Measurements from ENCODE around the gene RNF14.

RNF14 gene

DNA sequence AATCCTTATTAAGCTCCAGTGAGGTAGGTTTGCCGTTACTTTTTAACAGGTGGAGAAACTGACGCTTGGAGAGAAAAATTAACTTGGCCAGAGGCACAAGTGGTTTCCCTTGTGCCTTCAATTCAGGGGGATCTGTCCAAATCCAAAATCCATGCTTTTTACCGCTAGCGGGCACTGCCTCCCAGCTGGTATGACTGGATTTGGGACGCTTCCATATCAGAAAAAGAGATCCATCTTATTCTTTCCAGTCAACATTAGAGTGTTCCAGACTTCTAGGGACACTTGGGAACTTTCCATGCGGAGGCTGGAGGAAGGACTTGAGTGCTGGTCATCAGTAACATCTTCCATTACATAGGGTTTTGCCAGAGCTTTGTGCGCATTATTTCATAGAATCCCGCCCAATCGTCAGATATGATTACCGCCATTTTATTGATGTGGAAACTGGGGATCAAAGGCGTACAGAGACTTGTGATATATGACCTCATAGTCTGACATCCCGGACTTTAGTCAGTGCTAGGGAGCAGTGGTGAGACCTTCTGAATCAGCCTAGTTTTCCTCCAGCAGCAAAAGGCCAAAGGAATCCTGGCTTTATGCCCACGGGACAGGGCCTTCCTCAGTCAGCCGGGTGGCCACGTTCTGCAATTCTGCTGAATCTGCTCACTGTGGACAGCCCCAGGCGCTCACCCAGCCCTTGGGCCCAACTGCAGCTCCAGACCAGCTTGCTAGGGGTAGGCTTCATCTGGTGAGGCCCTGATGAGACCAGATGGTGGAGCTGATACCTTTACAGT, 45.0 kb downstream of the RNF14 start:
- no peak overlapping the region for H3K4me2 ChIP-seq (ENCODE audit: low read length)
- WGBS (ENCODE audit: extremely low coverage, insufficient coverage, insufficient read length) = no CpG with 5 or more reads among the region's 16 CpGs

GRCh38 chr5:142014911-142015584, 46.1 kb downstream of the RNF14 start:
- Histone ChIP-seq H4K8ac (ENCODE audit: low read depth, low read length) (no peak overlapping the region), H3K36me3 (ENCODE audit: control insufficient read depth in 1 of 2, insufficient read depth in 2 of 2, low read length in 2 of 2) (peaks cover 0 to 3% of the 10 kb centered on the region in 2 experiments), H2AFZ (ENCODE audit: insufficient read depth, low read length, poor library complexity) (no peak overlapping the region), H3K27me3 (ENCODE audit: insufficient read depth, low read length) (no peaks in the 10 kb centered on the region), H2BK5ac (ENCODE audit: low read depth, low read length, poor library complexity) (no peak overlapping the region), H2AK5ac (ENCODE audit: low read length) (no peak overlapping the region), H3K4ac (ENCODE audit: low read depth, low read length) (no peak overlapping the region), H3K9me3 (ENCODE audit: insufficient read depth, low read depth, low read length) (no peaks in the 10 kb centered on the region), H3K18ac (ENCODE audit: low read length) (no peak overlapping the region), H3K27ac (ENCODE audit: low read depth, low read length) (no peak overlapping the region), H2BK12ac (ENCODE audit: low read length) (no peak overlapping the region), H3K9ac (ENCODE audit: low read length) (no peak overlapping the region), H3K79me2 (ENCODE audit: control insufficient read depth, insufficient read depth, low read length, poor library complexity) (peaks cover 3% of the 10 kb centered on the region), H2BK120ac (ENCODE audit: insufficient read depth, low read length, poor library complexity) (no peak overlapping the region), H4K12ac (ENCODE audit: low read depth, low read length) (no peak overlapping the region), H4K91ac (ENCODE audit: low read depth, low read length) (no peak overlapping the region), H3K4me2 (ENCODE audit: low read length) (no peak overlapping the region), H3K4me1 (ENCODE audit: control insufficient read depth in 1 of 2, insufficient read depth in 2 of 2, low read length in 2 of 2) (peaks cover 3 to 8% of the 10 kb centered on the region in 2 experiments), H3K4me3 (ENCODE audit: low read depth, low read length) (no peak overlapping the region), H3K23ac (ENCODE audit: low read length) (no peak overlapping the region), H3K79me1 (ENCODE audit: low read length) (peaks cover 8% of the 10 kb centered on the region), H3K14ac (ENCODE audit: low read length) (no peak overlapping the region)
- peak; percentile 88 to 97 for DNase-seq
- WGBS (ENCODE audit: extremely low coverage, insufficient coverage, insufficient read length) = no CpG with 5 or more reads among the region's 7 CpGs

More for the DNA sequence above, 45.0 kb downstream of the RNF14 start:
- H2AFZ ChIP-seq (ENCODE audit: insufficient read depth, low read length, poor library complexity) = no peak overlapping the region
- no peak overlapping the region for H3K23ac ChIP-seq (ENCODE audit: low read length)
- no peak overlapping the region for H3K27ac ChIP-seq (ENCODE audit: low read depth, low read length)
- H4K8ac ChIP-seq (ENCODE audit: low read depth, low read length) = no peak overlapping the region
- peaks cover 3 to 8% of the 10 kb centered on the region in 2 experiments for H3K4me1 ChIP-seq (ENCODE audit: control insufficient read depth in 1 of 2, insufficient read depth in 2 of 2, low read length in 2 of 2)
- peaks cover 8% of the 10 kb centered on the region for H3K79me1 ChIP-seq (ENCODE audit: low read length)
- no peak overlapping the region for H4K91ac ChIP-seq (ENCODE audit: low read depth, low read length)
- no peaks in the 10 kb centered on the region for H3K27me3 ChIP-seq (ENCODE audit: insufficient read depth, low read length)
- H3K14ac ChIP-seq (ENCODE audit: low read length) = peak overlapping the region; percentile 19
- no peak overlapping the region for H3K4me3 ChIP-seq (ENCODE audit: low read depth, low read length)
- no peak overlapping the region for H2BK5ac ChIP-seq (ENCODE audit: low read depth, low read length, poor library complexity)
- H3K18ac ChIP-seq (ENCODE audit: low read length) = no peak overlapping the region
- no peak overlapping the region for H3K4ac ChIP-seq (ENCODE audit: low read depth, low read length)
- peak; percentile 97 to 98 for DNase-seq
- H3K79me2 ChIP-seq (ENCODE audit: control insufficient read depth, insufficient read depth, low read length, poor library complexity) = peaks cover 3% of the 10 kb centered on the region
- H3K9ac ChIP-seq (ENCODE audit: low read length) = no peak overlapping the region
- no peaks in the 10 kb centered on the region for H3K9me3 ChIP-seq (ENCODE audit: insufficient read depth, low read depth, low read length)
- H4K12ac ChIP-seq (ENCODE audit: low read depth, low read length) = peak overlapping the region; percentile 12
- peaks cover 0 to 3% of the 10 kb centered on the region in 2 experiments for H3K36me3 ChIP-seq (ENCODE audit: control insufficient read depth in 1 of 2, insufficient read depth in 2 of 2, low read length in 2 of 2)
- no peak overlapping the region for H2AK5ac ChIP-seq (ENCODE audit: low read length)
- H2BK120ac ChIP-seq (ENCODE audit: insufficient read depth, low read length, poor library complexity) = no peak overlapping the region
- peak overlapping the region; percentile 43 for H2BK12ac ChIP-seq (ENCODE audit: low read length)

DNA sequence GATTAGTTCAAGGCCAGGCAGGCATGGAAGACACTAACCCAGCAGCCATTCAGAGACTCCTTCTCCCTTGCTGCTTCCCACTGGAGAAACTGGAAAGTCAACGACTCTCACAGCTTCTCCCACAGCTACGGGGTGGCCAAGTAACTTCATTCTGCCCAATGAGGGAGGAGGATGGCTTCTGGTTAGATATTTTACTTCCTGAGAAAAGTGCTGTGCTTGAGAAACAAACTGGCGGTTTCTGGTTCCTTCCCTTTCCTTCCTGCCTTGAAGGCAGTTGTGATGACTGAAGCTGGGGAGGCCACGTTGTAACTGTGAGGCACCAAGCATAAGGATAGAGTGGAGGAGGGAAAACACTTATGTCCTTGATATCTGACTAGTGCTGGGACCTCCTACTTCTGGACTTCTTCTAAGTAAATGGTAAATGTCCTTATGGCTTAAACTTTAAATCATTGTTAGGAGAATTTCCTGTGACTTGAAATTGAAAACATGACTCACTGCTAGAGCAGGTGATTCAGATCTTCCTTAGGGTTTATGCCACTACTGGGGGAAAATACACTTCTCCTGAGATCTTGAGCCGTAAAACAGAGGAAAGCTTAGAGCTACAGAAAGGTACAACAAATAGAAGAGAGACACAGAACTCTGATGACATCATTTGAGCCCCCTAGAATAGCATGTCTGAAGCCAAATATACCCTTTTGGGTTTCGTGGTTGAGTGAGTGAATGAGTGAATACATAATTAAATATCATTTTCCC, 47.1 kb downstream of the RNF14 start:
- peak in 1 of 2 donors; percentile 34 for DNase-seq
- WGBS (ENCODE audit: extremely low coverage, insufficient coverage, insufficient read length) = no CpG with 5 or more reads among the region's 6 CpGs
- Histone ChIP-seq H3K4me2 (ENCODE audit: low read length) (no peak overlapping the region), H2BK12ac (ENCODE audit: low read length) (no peak overlapping the region), H3K79me2 (ENCODE audit: control insufficient read depth, insufficient read depth, low read length, poor library complexity) (peaks cover 3% of the 10 kb centered on the region), H4K91ac (ENCODE audit: low read depth, low read length) (no peak overlapping the region), H3K36me3 (ENCODE audit: control insufficient read depth in 1 of 2, insufficient read depth in 2 of 2, low read length in 2 of 2) (peaks cover 0 to 3% of the 10 kb centered on the region in 2 experiments), H3K23ac (ENCODE audit: low read length) (no peak overlapping the region), H2AK5ac (ENCODE audit: low read length) (no peak overlapping the region), H3K27me3 (ENCODE audit: insufficient read depth, low read length) (no peaks in the 10 kb centered on the region), H2AFZ (ENCODE audit: insufficient read depth, low read length, poor library complexity) (no peak overlapping the region), H3K9ac (ENCODE audit: low read length) (no peak overlapping the region), H2BK120ac (ENCODE audit: insufficient read depth, low read length, poor library complexity) (no peak overlapping the region), H3K27ac (ENCODE audit: low read depth, low read length) (no peak overlapping the region), H3K79me1 (ENCODE audit: low read length) (peaks cover 8% of the 10 kb centered on the region), H3K14ac (ENCODE audit: low read length) (no peak overlapping the region), H3K18ac (ENCODE audit: low read length) (no peak overlapping the region), H3K4me1 (ENCODE audit: control insufficient read depth in 1 of 2, insufficient read depth in 2 of 2, low read length in 2 of 2) (peaks cover 3 to 8% of the 10 kb centered on the region in 2 experiments), H3K9me3 (ENCODE audit: insufficient read depth, low read depth, low read length) (no peaks in the 10 kb centered on the region), H4K8ac (ENCODE audit: low read depth, low read length) (no peak overlapping the region), H2BK5ac (ENCODE audit: low read depth, low read length, poor library complexity) (no peak overlapping the region), H4K12ac (ENCODE audit: low read depth, low read length) (no peak overlapping the region), H3K4me3 (ENCODE audit: low read depth, low read length) (no peak overlapping the region), H3K4ac (ENCODE audit: low read depth, low read length) (no peak overlapping the region)

- no CpG with 5 or more reads among the region's 4 CpGs for WGBS (ENCODE audit: extremely low coverage, insufficient coverage, insufficient read length)
- no peak overlapping the region for H2AK5ac ChIP-seq (ENCODE audit: low read length)
- no peak overlapping the region for H3K14ac ChIP-seq (ENCODE audit: low read length)
- no peak overlapping the region for H3K9ac ChIP-seq (ENCODE audit: low read length)
- no peak overlapping the region for H4K12ac ChIP-seq (ENCODE audit: low read depth, low read length)
- no peak overlapping the region for H3K18ac ChIP-seq (ENCODE audit: low read length)
- H2BK5ac ChIP-seq (ENCODE audit: low read depth, low read length, poor library complexity) = no peak overlapping the region
- H2BK12ac ChIP-seq (ENCODE audit: low read length) = no peak overlapping the region
- no peak overlapping the region for H2BK120ac ChIP-seq (ENCODE audit: insufficient read depth, low read length, poor library complexity)
- peaks cover 8% of the 10 kb centered on the region for H3K79me1 ChIP-seq (ENCODE audit: low read length)
- H3K4me1 ChIP-seq (ENCODE audit: control insufficient read depth in 1 of 2, insufficient read depth in 2 of 2, low read length in 2 of 2) = peaks cover 3 to 8% of the 10 kb centered on the region in 2 experiments
- H3K23ac ChIP-seq (ENCODE audit: low read length) = no peak overlapping the region
- H4K8ac ChIP-seq (ENCODE audit: low read depth, low read length) = no peak overlapping the region
- no peaks in the 10 kb centered on the region for H3K27me3 ChIP-seq (ENCODE audit: insufficient read depth, low read length)
- peaks cover 3% of the 10 kb centered on the region for H3K79me2 ChIP-seq (ENCODE audit: control insufficient read depth, insufficient read depth, low read length, poor library complexity)
- H3K4ac ChIP-seq (ENCODE audit: low read depth, low read length) = no peak overlapping the region
- H3K4me2 ChIP-seq (ENCODE audit: low read length) = no peak overlapping the region
- H3K9me3 ChIP-seq (ENCODE audit: insufficient read depth, low read depth, low read length) = no peaks in the 10 kb centered on the region
- H4K91ac ChIP-seq (ENCODE audit: low read depth, low read length) = no peak overlapping the region
- H3K4me3 ChIP-seq (ENCODE audit: low read depth, low read length) = no peak overlapping the region
- H3K27ac ChIP-seq (ENCODE audit: low read depth, low read length) = no peak overlapping the region
- peaks cover 0 to 3% of the 10 kb centered on the region in 2 experiments for H3K36me3 ChIP-seq (ENCODE audit: control insufficient read depth in 1 of 2, insufficient read depth in 2 of 2, low read length in 2 of 2)
- no peak for DNase-seq
- H2AFZ ChIP-seq (ENCODE audit: insufficient read depth, low read length, poor library complexity) = no peak overlapping the region
Measured at GRCh38 chr5:142016556-142016955, 47.7 kb downstream of the RNF14 start.
